ENCODE results near the gene KDM4B.
"Not testable (repeated sequence)": the region's sequence is repeated elsewhere in the genome, so short reads cannot be mapped to it uniquely, and the experiment has no call there.

Gene KDM4B

DNA sequence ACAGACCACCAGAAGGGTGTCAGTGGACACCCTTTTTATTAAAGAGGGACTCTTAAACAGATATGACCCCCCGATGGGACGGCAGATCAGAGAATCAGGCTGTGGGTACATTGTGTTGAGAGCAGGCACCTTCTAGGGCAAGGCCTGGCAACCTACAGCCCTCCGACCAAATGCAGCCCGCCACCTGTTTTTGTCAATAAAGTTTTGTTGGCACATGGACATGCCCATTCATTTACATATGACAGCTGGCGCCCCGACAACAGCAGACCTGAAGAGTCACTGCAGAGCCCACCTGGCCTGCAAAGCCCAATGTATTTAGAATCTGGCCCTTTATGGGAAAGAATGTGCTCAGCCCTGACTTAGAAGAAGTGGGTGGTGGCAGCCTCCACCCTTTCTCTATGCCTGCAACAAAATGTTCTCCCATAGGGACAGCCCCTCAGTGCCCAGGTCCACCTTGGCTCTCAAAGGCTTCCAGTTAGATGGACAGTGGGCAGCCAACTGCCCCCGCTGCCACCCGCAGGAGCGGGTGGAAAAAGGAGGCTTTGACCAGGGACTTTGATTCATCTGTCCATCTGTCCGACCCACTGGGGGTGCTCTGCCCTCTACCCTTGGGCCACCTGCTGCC is 186.8 kb downstream of the KDM4B start:
- ChIA-PET CTCF (no interaction called here), POLR2A (no interaction called here)
- TF ChIP-seq, protein P1, sequence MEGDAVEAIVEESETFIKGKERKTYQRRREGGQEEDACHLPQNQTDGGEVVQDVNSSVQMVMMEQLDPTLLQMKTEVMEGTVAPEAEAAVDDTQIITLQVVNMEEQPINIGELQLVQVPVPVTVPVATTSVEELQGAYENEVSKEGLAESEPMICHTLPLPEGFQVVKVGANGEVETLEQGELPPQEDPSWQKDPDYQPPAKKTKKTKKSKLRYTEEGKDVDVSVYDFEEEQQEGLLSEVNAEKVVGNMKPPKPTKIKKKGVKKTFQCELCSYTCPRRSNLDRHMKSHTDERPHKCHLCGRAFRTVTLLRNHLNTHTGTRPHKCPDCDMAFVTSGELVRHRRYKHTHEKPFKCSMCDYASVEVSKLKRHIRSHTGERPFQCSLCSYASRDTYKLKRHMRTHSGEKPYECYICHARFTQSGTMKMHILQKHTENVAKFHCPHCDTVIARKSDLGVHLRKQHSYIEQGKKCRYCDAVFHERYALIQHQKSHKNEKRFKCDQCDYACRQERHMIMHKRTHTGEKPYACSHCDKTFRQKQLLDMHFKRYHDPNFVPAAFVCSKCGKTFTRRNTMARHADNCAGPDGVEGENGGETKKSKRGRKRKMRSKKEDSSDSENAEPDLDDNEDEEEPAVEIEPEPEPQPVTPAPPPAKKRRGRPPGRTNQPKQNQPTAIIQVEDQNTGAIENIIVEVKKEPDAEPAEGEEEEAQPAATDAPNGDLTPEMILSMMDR (IDR thresholded peaks at IDR 0.05; ENCODE audit: control extremely low read depth, extremely low read depth, low read depth, missing control alignments) = no peak
- no peak for DNase-seq (ENCODE audit: extremely low spot score)

DNA sequence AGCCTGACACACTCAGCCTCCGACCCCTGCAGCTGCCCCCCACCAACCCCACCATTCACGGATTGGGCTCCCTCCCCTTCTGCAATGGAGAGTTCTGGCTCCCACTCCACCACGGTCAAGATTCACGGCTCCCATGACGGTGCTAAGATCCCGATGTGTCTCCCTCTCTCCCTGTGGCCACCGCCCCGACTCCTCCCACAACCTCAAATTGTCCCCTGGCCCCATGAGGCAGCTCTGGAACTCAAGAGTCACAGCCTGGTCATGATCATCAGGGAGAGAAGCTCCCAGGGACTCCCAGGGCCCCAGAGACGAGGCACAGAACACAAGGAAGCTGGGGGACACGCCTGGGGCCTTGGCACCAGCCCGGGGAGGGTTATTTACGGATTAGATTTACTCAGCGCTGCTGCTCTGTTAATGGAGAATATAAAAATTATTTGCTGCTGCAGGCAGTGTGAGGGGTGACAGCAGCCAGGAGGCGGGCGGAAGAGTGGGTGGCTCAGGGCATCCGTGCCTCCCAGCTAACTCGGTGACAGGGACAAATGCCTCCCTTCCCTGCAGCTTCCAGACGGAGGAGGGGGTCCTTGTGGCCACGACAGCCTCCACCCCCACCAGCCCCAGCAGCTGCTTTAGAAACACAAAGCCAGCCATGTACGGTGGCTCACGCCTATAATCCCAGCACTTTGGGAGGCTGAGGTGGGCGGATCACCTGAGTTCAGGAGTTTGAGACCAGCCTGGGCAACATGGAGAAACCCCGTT is 187.5 kb downstream of the KDM4B start:
- CTCF ChIA-PET = interaction anchor here (0.8 kb wide), 1 partner anchor 13 kb away, joined by 3 read pairs; no protein-coding TSS in a partner anchor
- no peak for DNase-seq (ENCODE audit: extremely low spot score)
- TF ChIP-seq, protein P1 (IDR thresholded peaks at IDR 0.05; ENCODE audit: control extremely low read depth, extremely low read depth, low read depth, missing control alignments) = no peak
- POLR2A ChIA-PET = interaction anchor here (0.5 kb wide), 1 partner anchor 29 kb away, joined by 3 read pairs; no protein-coding TSS in a partner anchor

DNA sequence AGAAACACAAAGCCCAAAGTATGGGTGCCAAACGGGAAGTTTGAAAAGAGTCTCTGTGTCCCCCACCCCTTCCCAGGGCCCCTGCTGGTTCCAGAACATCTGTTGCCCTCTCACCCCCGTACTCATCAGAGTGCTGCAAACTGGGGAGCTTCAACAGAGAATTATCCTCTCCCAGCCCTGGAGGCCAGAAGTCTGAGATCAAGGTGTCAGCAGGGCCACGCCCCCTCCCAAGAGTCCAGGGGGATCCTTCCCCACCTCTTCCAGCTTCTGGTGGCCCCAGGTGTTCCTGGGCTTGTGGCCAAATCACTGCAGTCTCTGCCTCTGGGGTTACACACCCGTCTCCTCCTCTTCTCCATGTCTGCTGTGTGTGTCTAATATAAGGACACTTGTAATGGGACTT is 188.3 kb downstream of the KDM4B start:
- ChIA-PET POLR2A (no interaction called here), CTCF (interaction anchor here (0.8 kb wide), 1 partner anchor 12 kb away, joined by 3 read pairs; no protein-coding TSS in a partner anchor)
- TF ChIP-seq, protein P1 (IDR thresholded peaks at IDR 0.05; ENCODE audit: control extremely low read depth, extremely low read depth, low read depth, missing control alignments) = no peak
- no peak for DNase-seq (ENCODE audit: extremely low spot score)

DNA sequence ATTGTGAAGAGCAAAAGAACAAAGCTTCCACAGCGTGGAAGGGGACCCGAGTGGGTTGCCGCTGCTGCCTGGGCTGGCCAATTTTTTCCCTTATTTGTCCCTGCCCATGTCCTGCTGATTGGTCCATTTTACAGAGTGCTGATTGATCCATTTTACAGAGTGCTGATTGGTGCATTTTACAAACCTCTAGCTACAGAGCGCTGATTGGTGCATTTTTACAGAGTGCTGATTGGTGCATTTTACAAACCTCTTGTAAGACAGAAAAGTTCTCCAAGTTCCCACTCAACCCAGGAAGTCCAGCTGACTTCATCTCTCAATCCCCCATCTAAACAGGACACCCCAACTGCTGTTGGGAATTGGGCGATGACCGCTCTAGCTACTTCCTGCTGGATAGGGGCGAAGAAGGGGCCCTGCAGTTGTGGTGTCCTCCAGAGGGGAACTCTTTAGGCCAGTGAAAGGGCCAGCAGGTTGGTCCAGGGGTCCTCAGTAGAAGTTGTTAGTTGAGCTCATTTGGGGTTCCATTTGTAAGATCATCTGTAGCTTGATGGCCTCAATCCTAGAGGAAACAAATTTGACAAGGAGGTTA is 189.7 kb downstream of the KDM4B start:
- CTCF ChIA-PET = interaction anchor here (0.8 to 0.9 kb wide), 2 partner anchors 11 to 85 kb away, joined by 3 read pairs; no protein-coding TSS in a partner anchor
- POLR2A ChIA-PET; DNase-seq (ENCODE audit: extremely low spot score): not testable (repeated sequence)

DNA sequence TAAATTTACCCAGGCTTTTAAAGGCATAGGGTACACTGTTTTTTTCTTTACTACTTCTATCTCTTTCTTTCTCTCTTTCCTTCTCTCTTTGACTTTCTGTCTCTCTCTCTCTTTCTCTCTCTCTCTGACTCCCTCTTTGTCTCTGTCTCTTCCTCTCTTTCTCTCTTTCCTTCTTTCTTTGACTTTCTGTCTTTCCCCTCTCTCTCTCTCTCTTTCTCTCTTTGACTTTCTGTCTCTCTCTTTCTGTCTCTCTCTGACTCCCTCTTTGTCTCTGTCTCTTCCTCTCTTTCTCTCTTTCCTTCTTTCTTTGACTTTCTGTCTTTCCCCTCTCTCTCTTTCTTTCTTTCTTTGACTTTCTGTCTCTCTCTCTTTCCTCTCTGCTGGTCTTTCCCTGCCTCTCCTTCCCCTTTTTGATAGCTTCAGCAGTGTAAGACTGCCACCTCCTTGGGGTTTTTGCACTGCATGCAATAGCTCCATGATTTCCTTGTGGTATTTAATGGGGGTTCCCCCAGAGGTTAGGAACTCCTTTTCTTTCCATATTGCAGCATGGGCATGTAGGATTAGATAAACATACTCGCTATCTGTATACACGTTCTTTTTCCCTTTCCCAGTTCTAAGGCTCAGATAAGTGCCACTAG is 191.4 kb downstream of the KDM4B start:
- DNase-seq (ENCODE audit: extremely low spot score); POLR2A ChIA-PET: not testable (repeated sequence)
- CTCF ChIA-PET = interaction anchor here (0.8 to 2.7 kb wide), 3 partner anchors 9 to 12 kb away, joined by 3 to 13 read pairs (median 11); no protein-coding TSS in a partner anchor

DNA sequence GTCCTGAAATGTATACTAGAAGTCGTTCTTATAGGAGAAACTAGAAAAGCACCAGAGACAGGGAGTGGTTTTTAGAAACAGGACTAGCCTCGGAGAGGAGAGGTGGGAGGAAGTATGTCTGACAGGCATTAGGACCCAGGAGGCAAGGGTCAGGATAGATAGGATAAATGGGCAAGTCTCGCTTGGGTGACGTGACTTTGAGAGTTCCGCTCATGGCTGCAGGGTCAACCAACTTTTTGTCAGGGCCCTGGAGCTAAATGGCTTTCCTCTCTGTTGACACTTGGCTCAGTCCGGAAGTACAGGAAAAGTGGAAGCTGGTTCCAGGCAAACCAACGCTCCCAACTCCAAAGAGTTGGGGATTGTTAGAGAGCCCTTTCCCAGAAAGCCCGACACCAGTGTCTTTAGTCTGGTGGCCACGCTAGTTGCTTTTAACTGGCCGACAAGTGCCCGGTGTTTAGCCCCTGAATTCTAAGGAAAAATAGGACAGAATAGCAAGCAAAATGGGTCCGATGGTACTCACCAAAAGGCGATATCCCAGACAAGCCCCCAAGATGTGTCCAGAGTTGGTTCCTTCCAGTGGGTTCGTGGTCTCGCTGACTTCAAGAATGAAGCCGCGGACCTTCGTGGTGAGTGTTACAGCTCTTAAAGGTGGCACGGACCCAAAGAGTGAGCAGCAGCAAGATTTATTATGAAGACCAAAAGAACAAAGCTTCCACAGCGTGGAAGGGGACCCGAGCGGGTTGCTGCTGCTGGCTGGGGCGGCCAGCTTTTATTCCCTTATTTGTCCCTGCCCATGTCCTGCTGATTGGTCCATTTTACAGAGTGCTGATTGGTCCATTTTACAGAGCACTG is 196.2 kb downstream of the KDM4B start:
- POLR2A ChIA-PET = not testable (repeated sequence)

DNA sequence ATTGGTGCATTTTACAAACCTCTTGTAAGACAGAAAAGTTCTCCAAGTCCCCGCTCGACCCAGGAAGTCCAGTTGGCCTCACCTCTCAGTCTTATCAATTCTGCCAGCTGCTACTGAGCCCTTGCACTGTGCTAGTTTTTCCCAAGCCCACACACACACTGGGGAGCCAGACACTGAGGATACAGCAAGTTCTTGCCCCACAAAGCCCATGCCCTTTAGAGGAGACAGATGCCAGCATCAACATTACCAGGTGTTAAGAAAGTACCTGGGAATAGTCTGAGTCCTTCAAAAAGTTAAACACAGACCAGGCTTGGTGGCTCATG is 196.7 kb downstream of the KDM4B start:
- ChIA-PET CTCF (no interaction called here), POLR2A (no interaction called here)
- TF ChIP-seq, protein P1 (IDR thresholded peaks at IDR 0.05; ENCODE audit: control extremely low read depth, extremely low read depth, low read depth, missing control alignments) = no peak
- DNase-seq (ENCODE audit: extremely low spot score) = no peak

More for the DNA sequence above, 196.2 kb downstream of the KDM4B start:
- CTCF ChIA-PET; DNase-seq (ENCODE audit: extremely low spot score): not testable (repeated sequence)
